Endometrial microvascular endothelial cells (primary cell): ENCODE measurements around the gene OR7C1. TPM values are rescaled to one million over a fixed set of nuclear protein-coding genes. Genes with fewer than 3 reads are reported as not detected.

ENCODE experiments used
- in situ Hi-C: cut with HindIII; loops from 2 replicates; pipeline ENCODE4 v1.10.0; 2017; ENCODE audit warnings: low sequenced_read_pairs, low pct_unique_long_range_greater_than_20kb; ENCODE audit errors: inconsistent ontology term
- total RNA-seq: library from RNA; depleted of rRNA; stranded (reverse); fragments of >200 nt; gene quantifications from one replicate; pipeline ENCODE4 v1.2.3, GENCODE V29; 2015; ENCODE audit errors: inconsistent ontology term

OR7C1 gene
- not detected for total RNA-seq

- in situ Hi-C loops: no loop called here
These were observed at the start of gene OR7C1, which contains the start of gene OR7A5 for GRCh38 chr19:14835011-14835410. Gene OR7C1 (minus strand): TSS chr19:14835185. CDS start chr19:14800136, 35,049 bp downstream. Gene OR7A5 (minus strand): TSS chr19:14835185. CDS start chr19:14828241, 6,944 bp downstream.

- in situ Hi-C loops: no loop called here
These were observed 36.7 kb upstream of the OR7C1 start for GRCh38 chr19:14871619-14872230.

- in situ Hi-C loops: no loop called here
These were observed 33.5 kb upstream of the OR7C1 start for GRCh38 chr19:14868497-14868896.

- in situ Hi-C loops: no loop called here
These were observed 13.8 kb upstream of the OR7C1 start, which contains the start of gene OR7A10 for GRCh38 chr19:14848822-14849221. Gene OR7A10 (minus strand): TSS chr19:14848922. CDS start chr19:14841877, 7,045 bp downstream.

GRCh38 chr19:14843578-14843977, 8.6 kb upstream of the OR7C1 start:
- in situ Hi-C loops: no loop called here

GRCh38 chr19:14843169-14843568, 8.2 kb upstream of the OR7C1 start:
- in situ Hi-C loops: no loop called here

GRCh38 chr19:14840206-14840605, 5.2 kb upstream of the OR7C1 start:
- in situ Hi-C loops: no loop called here

GRCh38 chr19:14837391-14837790, 2.4 kb upstream of the OR7C1 start:
- in situ Hi-C loops: no loop called here

- in situ Hi-C loops: no loop called here
These were observed 4.3 kb downstream of the OR7C1 start for GRCh38 chr19:14830702-14831101.

GRCh38 chr19:14826006-14826405, 9.0 kb downstream of the OR7C1 start:
- in situ Hi-C loops: no loop called here

GRCh38 chr19:14821937-14822336, 13.0 kb downstream of the OR7C1 start:
- in situ Hi-C loops: no loop called here

GRCh38 chr19:14818588-14818987, 16.4 kb downstream of the OR7C1 start:
- in situ Hi-C loops: no loop called here

GRCh38 chr19:14817052-14817451, 17.9 kb downstream of the OR7C1 start:
- in situ Hi-C loops: no loop called here

GRCh38 chr19:14814982-14815652, 19.9 kb downstream of the OR7C1 start:
- in situ Hi-C loops: no loop called here

GRCh38 chr19:14809272-14810057, 25.5 kb downstream of the OR7C1 start:
- in situ Hi-C loops: no loop called here

- in situ Hi-C loops: no loop called here
These were observed 30.2 kb downstream of the OR7C1 start for GRCh38 chr19:14804765-14805164.

GRCh38 chr19:14798760-14799159, 36.2 kb downstream of the OR7C1 start:
- in situ Hi-C loops: no loop called here

- in situ Hi-C loops: no loop called here
These were observed 39.0 kb downstream of the OR7C1 start for GRCh38 chr19:14796021-14796420.

GRCh38 chr19:14795078-14795721, 39.8 kb downstream of the OR7C1 start:
- in situ Hi-C loops: no loop called here
